Thyroid gland (tissue), 4 donors: ENCODE results near the gene KIAA1671. TPM values are rescaled to one million over a fixed set of nuclear protein-coding genes. Genes with fewer than 3 reads are reported as not detected.
A peak's percentile ranks its signal among the peaks of the same experiment; 100 is the strongest.

Experiments used
- DNase-seq, 2 donors: peaks; one replicate each; pipeline ENCODE4 v3.0.0-alpha.2; 2019
- H3K27ac ChIP-seq, 3 donors: fragments of 200-600 bp; sonication (generic); 1 replicate in 2 of 3; 2 replicates in 1 of 3; pipeline ENCODE4 v1.5.1; 2016 to 2019; ENCODE audit warnings: mild to moderate bottlenecking in 1 of 3, moderate library complexity in 1 of 3
- H3K27me3 ChIP-seq: fragments of 200-600 bp; sonication (generic); one replicate; pipeline ENCODE4 v1.5.1; 2019
- H3K36me3 ChIP-seq, 2 donors: fragments of 200-600 bp; sonication (generic); one replicate each; pipeline ENCODE4 v1.5.1; 2016 to 2019
- H3K4me1 ChIP-seq, 2 donors: fragments of 200-600 bp; sonication (generic); one replicate each; pipeline ENCODE4 v1.5.1; 2017 to 2019
- H3K4me3 ChIP-seq, 3 donors: fragments of 200-600 bp; sonication (generic); replicated peaks in 1 of 3; 1 replicate in 2 of 3; 2 replicates in 1 of 3; pipeline ENCODE4 v1.5.1; 2016; ENCODE audit warnings: mild to moderate bottlenecking in 1 of 3
- H3K9me3 ChIP-seq: fragments of 200-600 bp; sonication (generic); one replicate; pipeline ENCODE4 v1.5.1; 2017
- POLR2A ChIP-seq, 2 donors: fragments of 450-650 bp; IDR thresholded peaks; one replicate each; pipeline ENCODE4 v1.6.1; 2017; ENCODE audit warnings: antibody characterized with exemption in 2 of 2, mild to moderate bottlenecking in 2 of 2, moderate library complexity in 1 of 2
- WGBS, 2 donors: methylation state at CpG; one replicate each; pipeline ENCODE4 v1.1.5; 2017; 5-methylcytosine and 5-hydroxymethylcytosine counted together
- intact Hi-C: fragments of 100-400 bp; cut with DNase I; formaldehyde crosslinking; loops from one replicate; pipeline ENCODE4 v1.15.1; 2023
- total RNA-seq, 4 donors: library from RNA; depleted of rRNA; stranded (reverse); fragments of >200 nt; gene quantifications; one replicate each; pipeline ENCODE4 v1.2.3, GENCODE V29; 2016
- TF ChIP-seq, protein P1 (sequence below), 6 experiments: fragments of 200-600 bp in 3 of 6; fragments of 450-650 bp in 3 of 6; sonication (generic) in 3 of 6; IDR thresholded peaks; one replicate each; pipeline ENCODE4 v1.5.1; 2016 to 2019; ENCODE audit warnings: antibody characterized with exemption in 6 of 6, mild to moderate bottlenecking in 2 of 6, inconsistent platforms in 1 of 6, moderate library complexity in 1 of 6

The KIAA1671 gene
- total RNA-seq, 4 donors from 2014 or later = 63.2 to 111 (median 79.7) TPM

DNA sequence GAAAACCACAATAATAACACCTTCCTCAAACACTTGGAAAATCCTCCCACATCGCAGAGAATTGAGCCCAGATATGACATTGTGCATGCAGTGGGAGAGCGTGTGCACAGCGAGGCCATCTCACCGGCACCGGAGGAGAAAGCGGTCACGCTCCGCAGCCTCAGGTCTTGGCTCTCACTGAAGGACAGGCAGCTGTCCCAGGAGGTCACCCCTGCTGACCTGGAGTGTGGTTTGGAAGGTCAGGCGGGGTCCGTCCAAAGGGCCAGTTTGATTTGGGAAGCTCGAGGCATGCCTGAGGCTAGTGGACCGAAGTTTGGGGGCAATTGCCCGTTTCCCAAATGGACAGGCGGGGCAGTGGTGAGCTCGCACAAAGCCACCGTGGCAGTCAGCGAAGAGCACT, 86.7 kb downstream of the KIAA1671 start:
- Histone ChIP-seq H3K9me3 (no peaks in the 10 kb centered on the region), H3K27me3 (no peaks in the 10 kb centered on the region), H3K4me3 (no peak overlapping the region), H3K27ac (peak overlapping the region in 1 of 3 donors; percentile 28), H3K4me1 (peaks cover 3 to 9% of the 10 kb centered on the region in 2 donors), H3K36me3 (peaks cover 13 to 22% of the 10 kb centered on the region in 2 donors)
- DNase-seq = peak; percentile 55 to 69
- TF ChIP-seq, protein P1, sequence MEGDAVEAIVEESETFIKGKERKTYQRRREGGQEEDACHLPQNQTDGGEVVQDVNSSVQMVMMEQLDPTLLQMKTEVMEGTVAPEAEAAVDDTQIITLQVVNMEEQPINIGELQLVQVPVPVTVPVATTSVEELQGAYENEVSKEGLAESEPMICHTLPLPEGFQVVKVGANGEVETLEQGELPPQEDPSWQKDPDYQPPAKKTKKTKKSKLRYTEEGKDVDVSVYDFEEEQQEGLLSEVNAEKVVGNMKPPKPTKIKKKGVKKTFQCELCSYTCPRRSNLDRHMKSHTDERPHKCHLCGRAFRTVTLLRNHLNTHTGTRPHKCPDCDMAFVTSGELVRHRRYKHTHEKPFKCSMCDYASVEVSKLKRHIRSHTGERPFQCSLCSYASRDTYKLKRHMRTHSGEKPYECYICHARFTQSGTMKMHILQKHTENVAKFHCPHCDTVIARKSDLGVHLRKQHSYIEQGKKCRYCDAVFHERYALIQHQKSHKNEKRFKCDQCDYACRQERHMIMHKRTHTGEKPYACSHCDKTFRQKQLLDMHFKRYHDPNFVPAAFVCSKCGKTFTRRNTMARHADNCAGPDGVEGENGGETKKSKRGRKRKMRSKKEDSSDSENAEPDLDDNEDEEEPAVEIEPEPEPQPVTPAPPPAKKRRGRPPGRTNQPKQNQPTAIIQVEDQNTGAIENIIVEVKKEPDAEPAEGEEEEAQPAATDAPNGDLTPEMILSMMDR (IDR thresholded peaks at IDR 0.05) = no peak
- TF ChIP-seq POLR2A (IDR thresholded peaks at IDR 0.05) = no peak
- WGBS, 2 donors = 76 to 81% methylated on average over 14 to 17 of the region's 17 CpGs
- intact Hi-C loops = no loop called here

DNA sequence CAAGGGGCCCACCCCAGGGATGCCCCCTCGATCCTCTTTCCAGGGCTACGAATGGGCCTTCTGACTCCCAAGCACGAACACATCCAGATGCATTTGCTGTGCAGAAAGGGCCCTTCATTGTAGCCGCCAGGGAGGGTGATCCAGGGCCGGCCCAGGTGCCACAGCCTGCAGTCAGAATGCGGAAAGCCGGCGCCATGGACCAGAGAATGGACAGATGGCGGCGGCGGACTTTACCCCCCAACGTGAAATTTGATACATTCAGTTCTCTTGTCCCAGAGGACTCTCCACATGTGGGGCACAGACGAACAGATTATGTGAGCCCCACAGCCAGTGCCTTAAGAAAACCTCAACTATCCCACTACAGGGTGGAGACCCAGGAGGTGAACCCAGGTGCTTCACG, 87.2 kb downstream of the KIAA1671 start:
- 89 to 95% methylated on average over 12 to 14 of the region's 14 CpGs for WGBS, 2 donors
- intact Hi-C loops = no loop called here

DNA sequence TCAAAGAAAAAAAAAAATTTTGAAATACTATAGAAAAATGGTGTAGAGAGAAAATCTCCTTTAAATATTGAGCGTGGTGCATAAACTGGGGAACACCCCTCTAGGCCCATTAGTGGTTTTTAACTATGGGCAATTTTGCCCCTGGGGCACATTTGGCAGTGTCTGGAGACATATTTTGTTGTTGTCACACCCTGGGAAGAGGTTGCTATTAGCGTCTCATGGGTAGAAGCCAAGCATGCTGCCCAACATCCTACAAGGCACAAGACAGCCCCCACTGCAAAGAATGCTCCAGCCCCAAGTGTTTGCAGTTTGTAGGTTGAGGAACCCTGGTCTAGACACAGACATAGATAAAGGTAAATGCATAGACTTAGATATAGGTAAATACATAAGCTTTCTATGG, 92.6 kb downstream of the KIAA1671 start:
- H3K4me3 ChIP-seq = no peak overlapping the region
- peaks cover 6 to 9% of the 10 kb centered on the region in 2 donors for H3K36me3 ChIP-seq
- no peaks in the 10 kb centered on the region for H3K27me3 ChIP-seq
- intact Hi-C loops = no loop called here
- WGBS, 2 donors = 91 to 99% methylated on average over 2 of the region's 2 CpGs
- H3K9me3 ChIP-seq = no peaks in the 10 kb centered on the region
- no peak overlapping the region for H3K27ac ChIP-seq
- peaks cover 12 to 16% of the 10 kb centered on the region in 2 donors for H3K4me1 ChIP-seq
- TF ChIP-seq POLR2A (IDR thresholded peaks at IDR 0.05) = no peak
- TF ChIP-seq, protein P1 (IDR thresholded peaks at IDR 0.05) = no peak
- DNase-seq = no peak

More for the DNA sequence above, 87.2 kb downstream of the KIAA1671 start:
- Histone ChIP-seq H3K27me3 (no peaks in the 10 kb centered on the region), H3K27ac (peak overlapping the region in 1 of 3 donors; percentile 26), H3K9me3 (no peaks in the 10 kb centered on the region), H3K4me3 (no peak overlapping the region), H3K36me3 (peaks cover 13 to 22% of the 10 kb centered on the region in 2 donors), H3K4me1 (peaks cover 8 to 11% of the 10 kb centered on the region in 2 donors)
- no peak for DNase-seq
- TF ChIP-seq POLR2A (IDR thresholded peaks at IDR 0.05) = no peak
- TF ChIP-seq, protein P1 (IDR thresholded peaks at IDR 0.05) = no peak

DNA sequence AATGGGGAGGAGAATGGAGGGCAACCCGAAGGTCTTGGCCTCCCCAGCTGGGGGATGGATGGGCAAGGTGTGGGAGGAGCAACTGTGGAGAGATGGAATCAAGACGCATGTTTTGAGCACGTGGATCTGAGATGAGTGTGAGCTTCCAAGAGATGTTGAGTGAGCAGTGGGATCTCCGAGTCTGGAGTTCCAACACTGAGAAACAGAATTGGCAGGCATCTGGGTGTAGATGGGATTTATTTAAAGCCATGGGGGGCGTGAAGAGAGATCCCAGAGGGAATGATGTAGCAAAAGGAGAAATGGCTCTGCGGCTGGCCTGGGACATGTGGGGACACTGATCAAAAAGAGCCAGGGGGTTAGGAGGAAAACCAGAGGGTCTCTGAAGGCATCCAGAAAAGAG, 95.6 kb downstream of the KIAA1671 start:
- peaks cover 28 to 33% of the 10 kb centered on the region in 2 donors for H3K4me1 ChIP-seq
- WGBS, 2 donors = 81 to 84% methylated on average over 6 of the region's 6 CpGs

More for the DNA sequence above, 95.6 kb downstream of the KIAA1671 start:
- H3K27ac ChIP-seq = peak overlapping the region in 1 of 3 donors; percentile 42
- intact Hi-C loops = loop anchor here (2.0 kb wide), 1 partner anchor 97 kb away; no protein-coding TSS in a partner anchor
- no peak overlapping the region for H3K4me3 ChIP-seq
- H3K27me3 ChIP-seq = no peaks in the 10 kb centered on the region
- H3K9me3 ChIP-seq = no peaks in the 10 kb centered on the region
- DNase-seq = no peak
- peaks cover 2 to 15% of the 10 kb centered on the region in 2 donors for H3K36me3 ChIP-seq
- TF ChIP-seq, protein P1 (IDR thresholded peaks at IDR 0.05) = no peak
- TF ChIP-seq POLR2A (IDR thresholded peaks at IDR 0.05) = no peak
